ENCODE measurements around the gene CDKL4.

DNA sequence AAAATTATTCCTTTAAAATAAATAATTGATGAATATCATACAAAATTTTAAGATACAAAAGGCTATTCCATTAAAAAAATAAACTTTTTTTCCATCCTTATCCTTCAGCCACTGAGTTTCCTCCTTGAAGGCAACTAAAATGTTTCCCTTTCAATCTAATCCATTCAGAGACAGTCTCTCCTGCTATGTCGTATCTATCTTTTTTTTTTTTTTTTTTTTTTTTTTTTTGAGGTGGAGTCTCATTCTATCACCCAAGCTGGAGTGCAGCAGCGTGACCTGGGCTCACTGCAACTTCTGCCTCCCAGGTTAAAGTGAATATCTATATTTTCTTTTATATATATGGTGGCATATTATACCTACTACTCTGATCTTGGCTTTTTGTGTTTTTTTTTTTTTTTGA is 91.3 kb downstream of the CDKL4 start:
- TF ChIP-seq FOXM1 (IDR thresholded peaks at IDR 0.05; ENCODE audit: borderline replicate concordance) (no peak), FOXK2 (IDR thresholded peaks at IDR 0.05) (no peak), TARDBP (IDR thresholded peaks at IDR 0.05) (no peak)
